Posterior cingulate gyrus (tissue), 11 donors: Measurements from ENCODE around the gene SLC19A2.
A peak's percentile ranks its signal among the peaks of the same experiment; 100 is the strongest.
"Not testable (repeated sequence)": the region's sequence is repeated elsewhere in the genome, so short reads cannot be mapped to it uniquely, and the experiment has no call there.

Source experiments
- DNase-seq, 10 donors: peaks; one replicate each; pipeline versions ENCODE4 v3.0.0 to v3.0.0-alpha.2; 2020 to 2021; ENCODE audit warnings: mixed read lengths in 3 of 10
- intact Hi-C: fragments of 100-400 bp; cut with DNase I; formaldehyde crosslinking; loops from one replicate; pipeline ENCODE4 v1.15.1; 2023

Gene SLC19A2

GRCh38 chr1:169485431-169486280 is at the start of gene SLC19A2:
TSS of gene SLC19A2 (minus strand) at chr1:169485944. CDS start at chr1:169485766, 178 bp downstream.
- intact Hi-C loops = loop anchor here (5.0 to 10.0 kb wide), 2 partner anchors 61 to 118 kb away; partner anchors contain the start of genes BLZF1, CCDC181 and NME7
- DNase-seq = peak; percentile 98 to 100 (median 100)

- DNase-seq = no peak
- intact Hi-C loops = no loop called here
Measured at GRCh38 chr1:169534653-169535052, 48.9 kb upstream of the SLC19A2 start.

DNA sequence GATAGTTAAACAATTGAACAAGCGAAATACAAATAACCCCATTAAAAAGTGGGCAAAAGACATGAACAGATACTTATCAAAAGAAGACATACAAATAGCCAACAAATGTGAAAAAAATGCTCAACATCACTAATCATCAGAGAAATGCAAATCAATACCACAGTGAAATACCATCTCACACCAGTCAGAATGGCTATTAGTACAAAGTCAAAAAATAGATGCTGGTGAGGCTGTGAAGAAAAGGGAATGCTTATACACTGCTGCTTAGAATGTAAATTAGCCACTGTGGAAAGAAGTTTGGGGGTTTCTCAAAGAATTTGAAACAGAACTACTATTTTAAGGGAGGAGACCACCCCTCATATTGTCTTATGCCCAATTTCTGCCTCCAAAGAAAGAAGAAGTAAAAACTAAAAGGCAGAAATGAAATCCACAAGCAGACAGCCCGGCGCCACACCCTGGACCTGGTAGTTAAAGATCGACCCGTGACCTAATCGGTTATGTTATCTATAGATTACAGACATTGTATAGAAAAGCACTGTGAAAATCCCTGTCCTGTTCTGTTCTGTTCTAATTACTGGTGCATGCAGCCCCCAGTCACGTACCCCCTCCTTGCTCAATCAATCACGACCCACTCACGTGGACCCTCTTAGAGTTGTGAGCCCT is 47.9 kb upstream of the SLC19A2 start:
- intact Hi-C loops, DNase-seq: not testable (repeated sequence)

DNA sequence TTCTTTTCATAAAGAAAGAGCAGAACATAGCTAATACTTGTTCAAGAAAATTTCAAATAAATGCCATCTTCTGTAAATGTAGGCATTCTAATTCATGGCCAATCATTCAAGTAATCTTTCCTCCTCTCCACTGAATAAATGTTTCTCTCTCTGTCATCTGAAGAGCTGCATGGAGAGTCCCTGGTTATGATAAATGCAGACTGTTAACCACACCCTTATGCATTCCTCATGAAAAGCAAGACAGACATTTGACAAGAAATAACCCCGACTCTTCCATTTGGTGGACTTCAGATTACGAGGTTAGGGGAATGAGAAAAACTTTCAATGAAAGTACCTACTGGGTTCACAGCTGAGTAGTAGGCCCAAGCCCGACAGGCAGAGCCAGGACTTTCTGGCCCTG is 44.7 kb upstream of the SLC19A2 start:
- DNase-seq = no peak
- intact Hi-C loops = no loop called here

GRCh38 chr1:169529068-169529642 is 43.4 kb upstream of the SLC19A2 start:
- DNase-seq = no peak
- intact Hi-C loops = no loop called here

GRCh38 chr1:169528215-169529067 is 42.7 kb upstream of the SLC19A2 start:
- intact Hi-C loops = no loop called here
- no peak for DNase-seq

- no peak for DNase-seq
- intact Hi-C loops = no loop called here
Measured at GRCh38 chr1:169527451-169528214, 41.9 kb upstream of the SLC19A2 start.

DNA sequence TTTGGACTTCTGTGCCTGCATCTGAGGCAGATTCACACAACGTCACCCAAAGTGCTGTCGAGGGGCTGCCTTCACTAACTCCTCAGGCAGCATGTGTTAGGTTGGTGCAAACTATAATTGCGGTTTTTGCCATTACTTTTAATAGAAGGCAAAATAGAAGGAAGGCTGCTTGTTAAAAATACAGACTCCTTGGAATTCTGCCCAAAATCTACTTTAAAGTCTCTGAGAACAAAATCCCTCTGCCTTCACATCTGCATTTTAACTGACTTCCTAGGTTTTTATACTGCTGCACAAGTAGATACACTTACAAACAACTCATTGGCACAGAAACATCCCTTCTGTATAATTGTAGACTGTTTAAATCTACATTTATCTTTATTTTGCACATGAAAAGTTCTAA is 41.3 kb upstream of the SLC19A2 start:
- no peak for DNase-seq
- intact Hi-C loops = no loop called here

- intact Hi-C loops = no loop called here
- no peak for DNase-seq
Measured at GRCh38 chr1:169526120-169526832, 40.5 kb upstream of the SLC19A2 start.

GRCh38 chr1:169525391-169525790 is 39.6 kb upstream of the SLC19A2 start:
- intact Hi-C loops = no loop called here
- DNase-seq = no peak

GRCh38 chr1:169523904-169524303 is 38.2 kb upstream of the SLC19A2 start:
- DNase-seq = no peak
- intact Hi-C loops = no loop called here

- intact Hi-C loops = no loop called here
- DNase-seq = no peak
Measured at GRCh38 chr1:169521226-169521625, 35.5 kb upstream of the SLC19A2 start.

DNA sequence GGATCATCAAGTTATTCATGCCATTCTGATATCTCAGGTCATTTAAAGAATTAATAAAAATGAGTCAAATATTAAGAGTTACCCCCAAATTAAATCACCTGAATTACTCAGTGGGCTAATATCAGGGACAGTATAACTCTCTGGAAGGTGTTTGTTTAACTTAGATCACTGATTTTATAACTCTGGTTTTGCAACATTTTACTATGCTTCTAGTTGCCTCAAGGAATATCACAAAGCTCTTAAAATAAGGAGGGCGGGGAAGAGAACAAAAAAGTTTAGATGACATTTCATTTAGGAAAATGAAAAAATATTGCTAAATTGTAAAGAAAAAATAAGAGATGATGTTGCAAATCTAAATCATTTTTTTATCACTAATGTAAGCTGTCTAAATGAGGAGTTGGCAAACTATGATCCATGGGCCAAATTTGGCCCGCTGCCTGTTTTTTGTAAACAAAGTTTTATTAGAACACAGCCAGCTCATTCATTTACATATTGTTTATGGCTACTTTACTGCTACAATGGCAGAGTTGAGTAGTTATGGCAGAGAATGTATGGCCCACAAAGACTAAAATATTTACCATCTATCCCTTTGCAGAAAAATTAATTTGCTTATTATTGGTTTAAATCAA is 31.9 kb upstream of the SLC19A2 start:
- no peak for DNase-seq
- intact Hi-C loops = no loop called here

- intact Hi-C loops = no loop called here
- DNase-seq = no peak
Measured at GRCh38 chr1:169515641-169516040, 29.9 kb upstream of the SLC19A2 start.

- DNase-seq = no peak
- intact Hi-C loops = no loop called here
Measured at GRCh38 chr1:169514566-169515270, 29.0 kb upstream of the SLC19A2 start.

- intact Hi-C loops = no loop called here
- DNase-seq = no peak
Measured at GRCh38 chr1:169513208-169513607, 27.5 kb upstream of the SLC19A2 start.

GRCh38 chr1:169511316-169512005 is 25.7 kb upstream of the SLC19A2 start:
- DNase-seq = no peak
- intact Hi-C loops = no loop called here
